ENCODE measurements around the gene PYM1.

GRCh38 chr12:55861396-55861795 is 66.3 kb downstream of the PYM1 start:
- TF ChIP-seq CTCF (tag by site-specific recombination; IDR thresholded peaks at IDR 0.05), result no peak
- no peak for TF ChIP-seq YY1 (tag by site-specific recombination; IDR thresholded peaks at IDR 0.05)
- TF ChIP-seq PBX3 (CRISPR knock-in tag; IDR thresholded peaks at IDR 0.05), result no peak
- no peak for TF ChIP-seq ZBTB7A (tag by site-specific recombination; IDR thresholded peaks at IDR 0.05; ENCODE audit: low read depth)
- no peak for TF ChIP-seq ZBTB11 (tag by site-specific recombination; conservative IDR thresholded peaks at IDR 0.05; ENCODE audit: low read depth)
- no peak for TF ChIP-seq ZNF830 (tag by site-specific recombination; IDR thresholded peaks at IDR 0.05; ENCODE audit: low read depth)
- TF ChIP-seq ZIC2 (tag by site-specific recombination; IDR thresholded peaks at IDR 0.05), result no peak
- no peak for TF ChIP-seq ZNF660 (tag by site-specific recombination; IDR thresholded peaks at IDR 0.05)
- TF ChIP-seq REST (tag by site-specific recombination; IDR thresholded peaks at IDR 0.05), result no peak
- no peak for TF ChIP-seq ZNF610 (tag by site-specific recombination; IDR thresholded peaks at IDR 0.05; ENCODE audit: borderline replicate concordance)
- TF ChIP-seq ZNF776 (tag by site-specific recombination; IDR thresholded peaks at IDR 0.05; ENCODE audit: borderline replicate concordance), result no peak
- TF ChIP-seq ZNF394 (tag by site-specific recombination; IDR thresholded peaks at IDR 0.05; ENCODE audit: borderline replicate concordance), result no peak
